Lower lobe of right lung (tissue), 2 donors: ENCODE results near the gene STYX. TPM values are rescaled to one million over a fixed set of nuclear protein-coding genes. Genes with fewer than 3 reads are reported as not detected.

Experiments used
- ATAC-seq, 2 donors: fragments of 200-7000 bp; cut with Tn5 transposase; one replicate each; pipeline ENCODE4 v1.9.1; 2020 to 2022; ENCODE audit warnings: mild to moderate bottlenecking in 2 of 2, moderate library complexity in 2 of 2
- DNase-seq: peaks from one replicate; pipeline ENCODE4 v3.0.0-alpha.2; 2020
- H3K27ac ChIP-seq: fragments of 200-600 bp; one replicate; pipeline ENCODE4 v1.8.0; 2022
- H3K27me3 ChIP-seq: fragments of 200-600 bp; one replicate; pipeline ENCODE4 v1.8.0; 2022; ENCODE audit warnings: low read depth
- H3K36me3 ChIP-seq: fragments of 200-600 bp; one replicate; pipeline ENCODE4 v1.8.0; 2022; ENCODE audit warnings: mild to moderate bottlenecking
- H3K4me1 ChIP-seq: fragments of 200-600 bp; one replicate; pipeline ENCODE4 v1.8.0; 2022
- H3K4me3 ChIP-seq: fragments of 200-600 bp; one replicate; pipeline ENCODE4 v1.8.0; 2022; ENCODE audit warnings: mild to moderate bottlenecking
- H3K9me3 ChIP-seq: fragments of 200-600 bp; one replicate; pipeline ENCODE4 v1.8.0; 2022
- CTCF ChIP-seq: fragments of 200-600 bp; IDR thresholded peaks from one replicate; pipeline ENCODE4 v1.8.0; 2022; ENCODE audit warnings: antibody characterized with exemption, mild to moderate bottlenecking
- intact Hi-C: fragments of 100-400 bp; cut with DNase I; formaldehyde crosslinking; loops from one replicate; pipeline ENCODE4 v1.11.0; 2022
- total RNA-seq: library from RNA; stranded (reverse); fragmentation: NEBNext Ultra II Directional; extraction: Animal tissue kit (Norgen Biotek cat#: 25700); gene quantifications from one replicate; pipeline ENCODE4 v1.2.1, GENCODE V29; 2021
- donor health status: DM: no; HTN: yes; CAD: no; lungs with severe emphysema.

Gene STYX
- total RNA-seq, 1 donor from 2014 or later, result 11.4 TPM

GRCh38 chr14:52790756-52791222 is 60.8 kb downstream of the STYX start:
- peak overlapping the region; percentile 88 for H3K27ac ChIP-seq
- H3K36me3 ChIP-seq, result no peaks in the 10 kb centered on the region
- no peak for TF ChIP-seq CTCF
- intact Hi-C loops, result no loop called here
- DNase-seq (no peak), ATAC-seq (no peak)
- peaks cover 26% of the 10 kb centered on the region for H3K4me1 ChIP-seq
- H3K9me3 ChIP-seq, result no peaks in the 10 kb centered on the region
- H3K27me3 ChIP-seq, result no peaks in the 10 kb centered on the region
- H3K4me3 ChIP-seq, result peak overlapping the region; percentile 94

GRCh38 chr14:52791223-52792096 is 61.5 kb downstream of the STYX start, which contains the start of gene GNPNAT1:
Gene GNPNAT1 (minus strand): TSS chr14:52791607. CDS start chr14:52784650, 6,957 bp downstream.
- peak within 1 kb of the TSS; percentile 94 for H3K4me3 ChIP-seq
- peak; percentile 98 to 99 for ATAC-seq
- peak; percentile 91 for DNase-seq
- peak within 1 kb of the TSS; percentile 88 for H3K27ac ChIP-seq
- H3K9me3 ChIP-seq, result no peaks in the 10 kb centered on the region
- intact Hi-C loops, result no loop called here
- no peak for TF ChIP-seq CTCF
- peaks cover 26% of the 10 kb centered on the region for H3K4me1 ChIP-seq
- no peaks in the 10 kb centered on the region for H3K27me3 ChIP-seq
- H3K36me3 ChIP-seq, result no peaks in the 10 kb centered on the region

GRCh38 chr14:52792097-52792415 is 62.1 kb downstream of the STYX start:
- intact Hi-C loops, result no loop called here
- TF ChIP-seq CTCF, result no peak

GRCh38 chr14:52793061-52793460 is 63.1 kb downstream of the STYX start:
- DNase-seq, result no peak

More at GRCh38 chr14:52792097-52792415, 62.1 kb downstream of the STYX start:
- Histone ChIP-seq H3K36me3 (no peaks in the 10 kb centered on the region), H3K27me3 (no peaks in the 10 kb centered on the region), H3K4me1 (peaks cover 26% of the 10 kb centered on the region), H3K9me3 (no peaks in the 10 kb centered on the region), H3K4me3 (peak overlapping the region; percentile 94), H3K27ac (peak overlapping the region; percentile 88)
- no peak for DNase-seq
- ATAC-seq, result no peak

GRCh38 chr14:52797653-52798052 is 67.7 kb downstream of the STYX start:
- H3K27ac ChIP-seq, result no peak overlapping the region
- no peak for ATAC-seq
- intact Hi-C loops, result no loop called here
- DNase-seq, result no peak
- H3K9me3 ChIP-seq, result no peaks in the 10 kb centered on the region
- H3K36me3 ChIP-seq, result no peaks in the 10 kb centered on the region
- no peaks in the 10 kb centered on the region for H3K27me3 ChIP-seq
- H3K4me3 ChIP-seq, result no peak overlapping the region
- no peak for TF ChIP-seq CTCF
- H3K4me1 ChIP-seq, result no peaks in the 10 kb centered on the region

More at GRCh38 chr14:52793061-52793460, 63.1 kb downstream of the STYX start:
- no peak overlapping the region for H3K27ac ChIP-seq
- intact Hi-C loops, result no loop called here
- no peak overlapping the region for H3K4me3 ChIP-seq
- no peak for TF ChIP-seq CTCF
- H3K27me3 ChIP-seq, result no peaks in the 10 kb centered on the region
- H3K4me1 ChIP-seq, result peaks cover 26% of the 10 kb centered on the region
- H3K36me3 ChIP-seq, result no peaks in the 10 kb centered on the region
- no peaks in the 10 kb centered on the region for H3K9me3 ChIP-seq
- no peak for ATAC-seq
